Vagina (tissue), 2 donors: Measurements from ENCODE around the gene ASPDH. TPM values are rescaled to one million over a fixed set of nuclear protein-coding genes. Genes with fewer than 3 reads are reported as not detected.

Experiments used
- DNase-seq, 2 donors: peaks; one replicate each; pipeline ENCODE4 v3.0.0-alpha.2; 2017; ENCODE audit errors: extremely low spot score in 2 of 2
- H3K27ac ChIP-seq: fragments of 200-600 bp; sonication (generic); one replicate; pipeline ENCODE4 v1.5.1; 2019
- H3K27me3 ChIP-seq: fragments of 200-600 bp; sonication (generic); one replicate; pipeline ENCODE4 v1.5.1; 2019
- H3K36me3 ChIP-seq, 2 donors: fragments of 200-600 bp; sonication (generic); one replicate each; pipeline ENCODE4 v1.5.1; 2017 to 2019
- H3K4me1 ChIP-seq: fragments of 200-600 bp; sonication (generic); one replicate; pipeline ENCODE4 v1.5.1; 2019
- H3K4me3 ChIP-seq, 2 donors: fragments of 200-600 bp; sonication (generic); 1 replicate in 1 of 2; 2 replicates in 1 of 2; pipeline ENCODE4 v1.5.1; 2016 to 2019
- H3K9me3 ChIP-seq: fragments of 200-600 bp; sonication (generic); one replicate; pipeline ENCODE4 v1.5.1; 2019
- POLR2A ChIP-seq, 2 donors: fragments of 450-650 bp; IDR thresholded peaks; one replicate each; pipeline ENCODE4 v1.6.1; 2017; ENCODE audit warnings: antibody characterized with exemption in 2 of 2, mild to moderate bottlenecking in 2 of 2, moderate library complexity in 2 of 2
- POLR2AphosphoS5 ChIP-seq, 2 donors: sonication (generic); formaldehyde crosslinking; IDR thresholded peaks; one replicate each; pipeline ENCODE4 v1.9.0; 2017; ENCODE audit warnings: antibody characterized with exemption in 2 of 2, mild to moderate bottlenecking in 2 of 2, low read depth in 1 of 2; ENCODE audit not compliant: insufficient read depth in 1 of 2
- intact Hi-C: fragments of 100-400 bp; cut with DNase I; formaldehyde crosslinking; loops from one replicate; pipeline ENCODE4 v1.15.1; 2023
- total RNA-seq: library from RNA; depleted of rRNA; stranded (reverse); fragments of >200 nt; gene quantifications from one replicate; pipeline ENCODE4 v1.2.3, GENCODE V29; 2016
- TF ChIP-seq, protein P1 (sequence below), 3 experiments: fragments of 450-650 bp in 2 of 3; fragments of 200-600 bp in 1 of 3; sonication (generic) in 1 of 3; IDR thresholded peaks; one replicate each; pipeline ENCODE4 v1.5.1; 2017 to 2019; ENCODE audit warnings: antibody characterized with exemption in 3 of 3, mild to moderate bottlenecking in 2 of 3, moderate library complexity in 2 of 3

The ASPDH gene
- total RNA-seq, 1 donor from 2014 or later: not detected

DNA sequence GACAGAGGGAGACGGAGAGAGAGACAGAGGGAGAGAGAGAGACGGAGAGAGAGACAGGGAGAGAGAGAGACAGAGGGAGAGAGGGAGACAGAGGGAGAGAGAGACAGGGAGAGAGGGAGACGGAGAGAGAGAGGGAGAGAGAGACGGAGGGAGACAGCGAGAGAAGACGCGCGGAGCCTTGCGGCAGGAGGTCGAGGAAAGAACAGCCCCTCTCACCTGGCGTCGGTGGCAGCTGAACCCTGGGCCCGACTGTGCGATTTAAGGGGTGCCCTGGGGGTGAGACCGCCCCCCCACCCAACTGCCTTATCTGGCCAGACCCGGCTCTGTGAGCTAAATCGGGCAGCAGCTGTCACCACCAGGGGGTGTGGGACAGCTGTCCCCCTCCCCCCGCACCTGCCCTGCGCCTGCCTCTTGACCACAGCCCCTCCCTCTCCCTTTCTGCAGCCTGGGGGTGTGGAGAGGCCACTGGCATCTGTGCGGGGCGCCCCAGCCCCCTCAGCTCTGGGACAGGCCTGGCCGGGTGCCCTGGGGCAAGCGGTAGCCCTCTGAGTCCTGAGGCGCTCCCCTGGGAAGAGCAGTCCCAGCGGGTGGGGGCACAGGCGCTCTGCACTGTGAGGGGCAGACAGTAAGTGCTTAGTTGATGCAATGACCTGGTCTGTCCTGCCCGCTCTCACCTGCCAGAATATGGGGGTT lies 13.5 kb downstream of the ASPDH start:
- Histone ChIP-seq H3K36me3 (no peaks in the 10 kb centered on the region), H3K4me3 (no peak overlapping the region), H3K9me3 (no peaks in the 10 kb centered on the region), H3K27ac (no peak overlapping the region), H3K27me3 (no peaks in the 10 kb centered on the region), H3K4me1 (no peaks in the 10 kb centered on the region)
- TF ChIP-seq, protein P1, sequence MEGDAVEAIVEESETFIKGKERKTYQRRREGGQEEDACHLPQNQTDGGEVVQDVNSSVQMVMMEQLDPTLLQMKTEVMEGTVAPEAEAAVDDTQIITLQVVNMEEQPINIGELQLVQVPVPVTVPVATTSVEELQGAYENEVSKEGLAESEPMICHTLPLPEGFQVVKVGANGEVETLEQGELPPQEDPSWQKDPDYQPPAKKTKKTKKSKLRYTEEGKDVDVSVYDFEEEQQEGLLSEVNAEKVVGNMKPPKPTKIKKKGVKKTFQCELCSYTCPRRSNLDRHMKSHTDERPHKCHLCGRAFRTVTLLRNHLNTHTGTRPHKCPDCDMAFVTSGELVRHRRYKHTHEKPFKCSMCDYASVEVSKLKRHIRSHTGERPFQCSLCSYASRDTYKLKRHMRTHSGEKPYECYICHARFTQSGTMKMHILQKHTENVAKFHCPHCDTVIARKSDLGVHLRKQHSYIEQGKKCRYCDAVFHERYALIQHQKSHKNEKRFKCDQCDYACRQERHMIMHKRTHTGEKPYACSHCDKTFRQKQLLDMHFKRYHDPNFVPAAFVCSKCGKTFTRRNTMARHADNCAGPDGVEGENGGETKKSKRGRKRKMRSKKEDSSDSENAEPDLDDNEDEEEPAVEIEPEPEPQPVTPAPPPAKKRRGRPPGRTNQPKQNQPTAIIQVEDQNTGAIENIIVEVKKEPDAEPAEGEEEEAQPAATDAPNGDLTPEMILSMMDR (IDR thresholded peaks at IDR 0.05): no peak
- TF ChIP-seq POLR2A (IDR thresholded peaks at IDR 0.05) (no peak), POLR2AphosphoS5 (IDR thresholded peaks at IDR 0.05; ENCODE audit: insufficient read depth in 1 of 2, low read depth in 1 of 2) (no peak)
- intact Hi-C loops: no loop called here
- no peak for DNase-seq

DNA sequence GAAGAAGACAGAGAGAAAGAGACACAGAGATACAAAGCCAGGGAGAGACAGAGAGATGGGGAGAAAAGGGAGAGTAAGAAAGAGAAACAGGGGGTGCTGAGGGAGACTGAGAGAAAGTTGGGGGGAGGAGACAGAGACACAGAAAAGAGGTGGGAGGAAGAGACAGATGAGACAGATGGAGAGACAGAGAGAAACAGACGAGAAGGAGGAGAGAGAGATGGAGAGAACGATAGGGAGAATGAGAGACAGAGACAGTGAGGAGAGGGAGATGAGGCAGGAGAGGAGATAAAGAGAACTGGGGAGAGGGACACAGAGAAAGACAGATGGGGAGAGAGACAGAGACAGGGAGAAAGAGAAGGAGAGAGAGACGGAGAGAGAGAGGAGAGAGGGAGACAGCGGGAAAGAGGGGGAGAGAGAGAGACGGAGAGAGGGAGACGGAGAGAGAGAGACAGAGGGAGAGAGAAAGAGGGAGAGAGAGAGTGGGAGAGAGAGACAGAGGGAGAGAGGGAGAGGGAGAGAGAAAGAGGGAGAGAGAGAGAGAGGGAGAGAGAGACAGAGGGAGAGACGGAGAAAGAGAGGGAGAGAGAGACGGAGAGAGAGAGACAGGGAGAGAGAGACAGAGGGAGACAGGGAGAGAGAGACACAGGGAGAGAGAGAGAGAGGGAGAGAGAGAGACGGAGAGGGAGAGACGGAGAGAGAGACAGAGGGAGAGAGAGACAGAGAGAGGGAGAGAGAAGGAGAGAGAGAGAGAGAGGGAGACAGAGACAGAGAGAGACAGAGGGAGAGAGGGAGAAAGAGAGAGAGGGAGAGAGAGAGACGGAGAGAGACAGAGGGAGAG lies 15.3 kb downstream of the ASPDH start:
- no peaks in the 10 kb centered on the region for H3K4me1 ChIP-seq
- no peak overlapping the region for H3K27ac ChIP-seq
- no peaks in the 10 kb centered on the region for H3K36me3 ChIP-seq
- no peak for DNase-seq
- H3K27me3 ChIP-seq: no peaks in the 10 kb centered on the region
- intact Hi-C loops: no loop called here
- no peaks in the 10 kb centered on the region for H3K9me3 ChIP-seq
- H3K4me3 ChIP-seq: no peak overlapping the region
- TF ChIP-seq POLR2AphosphoS5 (IDR thresholded peaks at IDR 0.05; ENCODE audit: insufficient read depth in 1 of 2, low read depth in 1 of 2): no peak
- TF ChIP-seq, protein P1 (IDR thresholded peaks at IDR 0.05): no peak

DNA sequence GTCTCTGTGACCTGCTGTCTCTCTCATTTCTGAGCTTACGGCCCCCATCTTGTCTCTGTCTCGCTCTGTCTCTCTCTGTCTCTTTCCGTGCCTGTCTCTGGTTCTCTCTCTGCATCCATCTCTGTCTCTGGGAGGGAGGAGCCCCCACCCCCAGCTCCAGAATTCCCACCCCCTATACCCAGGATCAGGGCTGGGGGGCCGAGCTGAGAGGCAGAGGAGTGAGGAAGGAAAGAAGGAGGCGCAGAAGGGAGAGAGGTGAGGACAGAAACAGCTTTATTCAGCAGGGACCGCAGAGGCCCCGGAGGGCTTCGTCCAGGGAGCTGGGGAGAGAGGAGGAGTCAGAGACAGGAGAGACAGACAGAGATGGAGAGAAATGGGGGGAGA lies 16.7 kb downstream of the ASPDH start:
- Histone ChIP-seq H3K4me3 (no peak overlapping the region), H3K4me1 (no peaks in the 10 kb centered on the region), H3K27me3 (no peaks in the 10 kb centered on the region), H3K36me3 (no peaks in the 10 kb centered on the region), H3K9me3 (no peaks in the 10 kb centered on the region), H3K27ac (no peak overlapping the region)
- no peak for TF ChIP-seq POLR2AphosphoS5 (IDR thresholded peaks at IDR 0.05; ENCODE audit: insufficient read depth in 1 of 2, low read depth in 1 of 2)
- TF ChIP-seq, protein P1 (IDR thresholded peaks at IDR 0.05): no peak
- no peak for TF ChIP-seq POLR2A (IDR thresholded peaks at IDR 0.05)
- intact Hi-C loops: no loop called here
- no peak for DNase-seq

DNA sequence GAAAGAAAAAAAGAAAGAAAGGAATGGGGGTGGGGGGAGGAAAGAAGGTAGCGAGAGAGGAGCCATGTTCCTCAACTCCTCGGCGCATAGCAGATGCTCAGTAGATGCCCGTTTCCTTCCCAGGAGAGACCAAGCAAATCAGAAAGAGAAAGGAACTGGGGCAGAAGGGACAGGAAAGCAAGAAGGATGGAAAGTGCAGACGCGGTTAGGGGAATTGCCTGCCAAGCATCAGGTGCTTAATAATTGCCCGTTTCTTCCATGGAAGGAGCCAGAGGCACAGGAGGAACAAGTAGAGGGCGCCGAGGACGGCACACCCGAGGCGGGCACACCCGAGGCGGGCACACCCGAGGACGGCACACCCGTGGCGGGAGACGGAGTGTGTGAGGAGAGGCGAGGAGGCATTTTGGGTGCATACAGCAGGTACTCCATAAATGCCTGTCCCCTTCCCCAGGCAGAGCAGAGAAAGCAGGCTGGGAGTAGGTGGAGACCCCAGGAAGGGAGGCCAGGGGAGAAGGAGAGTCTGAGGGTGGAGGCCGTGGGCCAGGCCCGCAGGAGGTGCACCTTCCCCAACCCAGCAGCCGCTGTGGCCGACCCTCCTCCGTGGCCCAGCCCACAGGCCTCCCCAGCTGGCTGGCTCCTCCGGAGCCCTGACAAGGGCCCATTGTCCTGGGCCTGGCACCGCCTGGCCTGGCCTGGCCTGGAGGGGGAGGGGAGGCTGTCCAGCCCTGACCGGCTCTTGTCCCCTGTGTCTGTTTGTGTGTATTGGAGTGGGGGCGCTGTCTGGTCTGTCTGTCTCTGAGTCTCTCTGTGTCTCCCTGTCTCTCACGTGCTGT lies 17.3 kb downstream of the ASPDH start:
- DNase-seq: no peak
- no peak overlapping the region for H3K4me3 ChIP-seq
- no peaks in the 10 kb centered on the region for H3K27me3 ChIP-seq
- H3K9me3 ChIP-seq: no peaks in the 10 kb centered on the region
- no peaks in the 10 kb centered on the region for H3K4me1 ChIP-seq
- no peak for TF ChIP-seq POLR2A (IDR thresholded peaks at IDR 0.05)
- intact Hi-C loops: no loop called here
- no peaks in the 10 kb centered on the region for H3K36me3 ChIP-seq
- H3K27ac ChIP-seq: no peak overlapping the region

DNA sequence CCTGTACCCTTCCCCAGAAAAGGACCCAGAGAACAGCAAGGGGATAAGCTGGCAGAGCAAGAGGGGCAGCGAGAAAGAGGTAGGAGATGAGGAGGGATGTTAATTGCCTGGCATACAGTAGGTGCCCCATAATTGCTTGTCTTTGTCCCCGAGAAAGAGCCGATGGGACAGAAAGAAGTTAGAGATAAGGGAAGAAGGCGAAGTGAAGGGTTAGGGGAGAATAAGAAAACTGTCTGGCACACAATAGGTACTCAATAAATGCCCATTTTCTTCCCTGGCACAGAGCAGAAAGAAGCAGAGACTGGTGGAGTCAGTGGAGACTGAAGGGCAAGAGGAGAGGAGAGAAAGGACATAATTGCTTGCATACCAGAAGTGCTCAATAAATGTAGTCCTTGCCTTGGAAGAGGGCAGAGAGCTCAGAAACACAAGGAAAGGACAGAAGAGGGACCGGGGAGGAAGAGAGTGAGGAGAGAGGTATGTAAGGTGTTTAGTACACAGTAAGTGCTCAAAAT lies 18.6 kb downstream of the ASPDH start:
- Histone ChIP-seq H3K36me3 (no peaks in the 10 kb centered on the region), H3K27me3 (no peaks in the 10 kb centered on the region), H3K9me3 (no peaks in the 10 kb centered on the region), H3K4me1 (no peaks in the 10 kb centered on the region), H3K27ac (no peak overlapping the region), H3K4me3 (no peak overlapping the region)
- no peak for DNase-seq
- intact Hi-C loops: no loop called here
- TF ChIP-seq, protein P1 (IDR thresholded peaks at IDR 0.05): no peak
- TF ChIP-seq POLR2AphosphoS5 (IDR thresholded peaks at IDR 0.05; ENCODE audit: insufficient read depth in 1 of 2, low read depth in 1 of 2) (no peak), POLR2A (IDR thresholded peaks at IDR 0.05) (no peak)
